Activated CD4-positive, alpha-beta T cell treated with anti-CD3 and anti-CD28 coated beads, Interleukin-10, Interleukin-2, amounts not matched to agents 100 ng/mL and 50 ng/mL, durations not matched to agents 16 hours and 8 hours (primary cell): ENCODE results near the gene SMYD3.
"Not testable (repeated sequence)": the region's sequence is repeated elsewhere in the genome, so short reads cannot be mapped to it uniquely, and the experiment has no call there.

Source experiments
- DNase-seq: peaks from one replicate; pipeline ENCODE4 v3.0.0-alpha.2; 2020

SMYD3 gene

GRCh38 chr1:246350745-246351144 is 156.3 kb downstream of the SMYD3 start:
- no peak for DNase-seq

- DNase-seq: no peak
These were observed 163.1 kb downstream of the SMYD3 start for GRCh38 chr1:246343937-246344336.

GRCh38 chr1:246343251-246343650 is 163.8 kb downstream of the SMYD3 start:
- peak; percentile 29 for DNase-seq

- DNase-seq: peak; percentile 62
These were observed 168.5 kb downstream of the SMYD3 start for GRCh38 chr1:246338546-246338945.

GRCh38 chr1:246338098-246338497 is 169.0 kb downstream of the SMYD3 start:
- no peak for DNase-seq

- DNase-seq: no peak
These were observed 171.9 kb downstream of the SMYD3 start for GRCh38 chr1:246335151-246335550.

GRCh38 chr1:246333855-246334254 is 173.2 kb downstream of the SMYD3 start:
- no peak for DNase-seq

GRCh38 chr1:246332078-246332477 is 175.0 kb downstream of the SMYD3 start:
- peak; percentile 71 for DNase-seq

- peak; percentile 94 for DNase-seq
These were observed 177.2 kb downstream of the SMYD3 start for GRCh38 chr1:246329900-246330299.

GRCh38 chr1:246329292-246329691 is 177.8 kb downstream of the SMYD3 start:
- DNase-seq: not testable (repeated sequence)

- DNase-seq: no peak
These were observed 182.4 kb downstream of the SMYD3 start for GRCh38 chr1:246324711-246325110.

- not testable (repeated sequence) for DNase-seq
These were observed 183.0 kb downstream of the SMYD3 start for GRCh38 chr1:246324033-246324432.

- no peak for DNase-seq
These were observed 186.8 kb downstream of the SMYD3 start for GRCh38 chr1:246320286-246320685.

GRCh38 chr1:246319083-246319714 is 187.9 kb downstream of the SMYD3 start:
- no peak for DNase-seq

GRCh38 chr1:246318622-246319021 is 188.5 kb downstream of the SMYD3 start:
- DNase-seq: no peak

- DNase-seq: no peak
These were observed 189.1 kb downstream of the SMYD3 start for GRCh38 chr1:246318036-246318359.

GRCh38 chr1:246317332-246318035 is 189.6 kb downstream of the SMYD3 start:
- DNase-seq: no peak

- DNase-seq: no peak
These were observed 195.6 kb downstream of the SMYD3 start for GRCh38 chr1:246311461-246311860.

- no peak for DNase-seq
These were observed 197.7 kb downstream of the SMYD3 start for GRCh38 chr1:246309247-246309884.

GRCh38 chr1:246308533-246309075 is 198.5 kb downstream of the SMYD3 start:
- no peak for DNase-seq

GRCh38 chr1:246306415-246307037 is 200.6 kb downstream of the SMYD3 start:
- peak; percentile 41 for DNase-seq

- DNase-seq: no peak
These were observed 202.4 kb downstream of the SMYD3 start for GRCh38 chr1:246304484-246305259.
